ENCODE measurements around the gene PLXNA4.

Gene PLXNA4

GRCh38 chr7:132239422-132239994 lies 336.8 kb downstream of the PLXNA4 start:
- TF ChIP-seq POLR2A (IDR thresholded peaks at IDR 0.05; ENCODE audit: extremely low read depth, insufficient read length) (no peak), MAX (IDR thresholded peaks at IDR 0.05; ENCODE audit: low read depth, low read length) (no peak), CTCF (IDR thresholded peaks at IDR 0.05; ENCODE audit: low read depth, low read length) (no peak), MYC (IDR thresholded peaks at IDR 0.05; ENCODE audit: low read depth, low read length) (no peak)
- no peak for DNase-seq (ENCODE audit: low read depth)
- H3K4me3 ChIP-seq (ENCODE audit: low read depth, low read length): no peak overlapping the region

- no peak for DNase-seq (ENCODE audit: low read depth)
- H3K4me3 ChIP-seq (ENCODE audit: low read depth, low read length): no peak overlapping the region
- no peak for TF ChIP-seq MAX (IDR thresholded peaks at IDR 0.05; ENCODE audit: low read depth, low read length)
- no peak for TF ChIP-seq CTCF (IDR thresholded peaks at IDR 0.05; ENCODE audit: low read depth, low read length)
- TF ChIP-seq MYC (IDR thresholded peaks at IDR 0.05; ENCODE audit: low read depth, low read length): no peak
Measured at GRCh38 chr7:132234711-132235110, 341.6 kb downstream of the PLXNA4 start.

- H3K4me3 ChIP-seq (ENCODE audit: low read depth, low read length): no peak overlapping the region
- no peak for DNase-seq (ENCODE audit: low read depth)
- TF ChIP-seq MAX (IDR thresholded peaks at IDR 0.05; ENCODE audit: low read depth, low read length) (no peak), CTCF (IDR thresholded peaks at IDR 0.05; ENCODE audit: low read depth, low read length) (no peak), MYC (IDR thresholded peaks at IDR 0.05; ENCODE audit: low read depth, low read length) (no peak), POLR2A (IDR thresholded peaks at IDR 0.05; ENCODE audit: extremely low read depth, insufficient read length) (no peak)
Measured at GRCh38 chr7:132232406-132232805, 343.9 kb downstream of the PLXNA4 start.

GRCh38 chr7:132230462-132230861 lies 345.8 kb downstream of the PLXNA4 start:
- TF ChIP-seq POLR2A (IDR thresholded peaks at IDR 0.05; ENCODE audit: extremely low read depth, insufficient read length) (no peak), CTCF (IDR thresholded peaks at IDR 0.05; ENCODE audit: low read depth, low read length) (no peak), MYC (IDR thresholded peaks at IDR 0.05; ENCODE audit: low read depth, low read length) (no peak), MAX (IDR thresholded peaks at IDR 0.05; ENCODE audit: low read depth, low read length) (no peak)
- no peak for DNase-seq (ENCODE audit: low read depth)
- H3K4me3 ChIP-seq (ENCODE audit: low read depth, low read length): no peak overlapping the region

GRCh38 chr7:132228240-132228639 lies 348.0 kb downstream of the PLXNA4 start:
- no peak overlapping the region for H3K4me3 ChIP-seq (ENCODE audit: low read depth, low read length)
- DNase-seq (ENCODE audit: low read depth): no peak
- no peak for TF ChIP-seq CTCF (IDR thresholded peaks at IDR 0.05; ENCODE audit: low read depth, low read length)
- no peak for TF ChIP-seq MAX (IDR thresholded peaks at IDR 0.05; ENCODE audit: low read depth, low read length)
- TF ChIP-seq MYC (IDR thresholded peaks at IDR 0.05; ENCODE audit: low read depth, low read length): no peak
- no peak for TF ChIP-seq POLR2A (IDR thresholded peaks at IDR 0.05; ENCODE audit: extremely low read depth, insufficient read length)

- H3K4me3 ChIP-seq (ENCODE audit: low read depth, low read length): no peak overlapping the region
- no peak for DNase-seq (ENCODE audit: low read depth)
- TF ChIP-seq POLR2A (IDR thresholded peaks at IDR 0.05; ENCODE audit: extremely low read depth, insufficient read length): no peak
- TF ChIP-seq MYC (IDR thresholded peaks at IDR 0.05; ENCODE audit: low read depth, low read length): no peak
- TF ChIP-seq MAX (IDR thresholded peaks at IDR 0.05; ENCODE audit: low read depth, low read length): no peak
- TF ChIP-seq CTCF (IDR thresholded peaks at IDR 0.05; ENCODE audit: low read depth, low read length): no peak
Measured at GRCh38 chr7:132226957-132227290, 349.3 kb downstream of the PLXNA4 start.
